HEK293 (cell line): ENCODE results near the gene CIC.

Experiments
- CTCF ChIP-seq: fragments of 450-650 bp; formaldehyde crosslinking; IDR thresholded peaks from 2 replicates; pipeline ENCODE4 v1.5.1; 2016; ENCODE audit warnings: missing biosample characterization, missing genetic modification characterization
- EGR2 ChIP-seq: fragments of 450-650 bp; formaldehyde crosslinking; IDR thresholded peaks from 2 replicates; pipeline ENCODE4 v1.5.1; 2016; ENCODE audit warnings: low read depth, missing biosample characterization, missing genetic modification characterization
- GLIS1 ChIP-seq: fragments of 450-650 bp; formaldehyde crosslinking; IDR thresholded peaks from 2 replicates; pipeline ENCODE4 v1.5.1; 2016; ENCODE audit warnings: missing biosample characterization, missing genetic modification characterization
- HOXA7 ChIP-seq: sonication (generic); formaldehyde crosslinking; IDR thresholded peaks from 2 replicates; pipeline ENCODE4 v1.8.1; 2022; ENCODE audit warnings: missing genetic modification reagents, borderline replicate concordance
- KLF1 ChIP-seq: fragments of 450-650 bp; formaldehyde crosslinking; IDR thresholded peaks from 2 replicates; pipeline ENCODE4 v1.5.1; 2016; ENCODE audit warnings: missing biosample characterization, missing genetic modification characterization
- KLF8 ChIP-seq: fragments of 450-650 bp; formaldehyde crosslinking; IDR thresholded peaks from 2 replicates; pipeline ENCODE4 v1.5.1; 2016; ENCODE audit warnings: missing biosample characterization, missing genetic modification characterization
- MEIS1 ChIP-seq: sonication (generic); formaldehyde crosslinking; IDR thresholded peaks from 2 replicates; pipeline ENCODE4 v1.8.1; 2022; ENCODE audit warnings: missing genetic modification reagents, mild to moderate bottlenecking, borderline replicate concordance
- REPIN1 ChIP-seq: fragments of 450-650 bp; formaldehyde crosslinking; IDR thresholded peaks from 2 replicates; pipeline ENCODE4 v1.5.1; 2017; ENCODE audit warnings: missing biosample characterization, missing genetic modification characterization, low read depth
- SALL2 ChIP-seq: fragments of 450-650 bp; formaldehyde crosslinking; IDR thresholded peaks from 2 replicates; pipeline ENCODE4 v1.5.0; 2017; ENCODE audit warnings: missing biosample characterization, mild to moderate bottlenecking, missing genetic modification characterization, borderline replicate concordance
- SCRT2 ChIP-seq: fragments of 450-650 bp; formaldehyde crosslinking; IDR thresholded peaks from 2 replicates; pipeline ENCODE4 v1.5.1; 2016; ENCODE audit warnings: missing biosample characterization, missing genetic modification characterization
- SETDB1 ChIP-seq: IDR thresholded peaks from one replicate; pipeline ENCODE4 v1.6.1; 2017; ENCODE audit warnings: mild to moderate bottlenecking, low read length, moderate library complexity, mixed read lengths; ENCODE audit not compliant: insufficient read length
- WT1 ChIP-seq: fragments of 450-650 bp; formaldehyde crosslinking; IDR thresholded peaks from 2 replicates; pipeline ENCODE4 v1.5.1; 2016; ENCODE audit warnings: missing biosample characterization, missing genetic modification characterization
- YY1 ChIP-seq: fragments of 450-650 bp; formaldehyde crosslinking; IDR thresholded peaks from 2 replicates; pipeline ENCODE4 v1.5.1; 2018; ENCODE audit warnings: missing biosample characterization, missing genetic modification characterization
- ZBTB20 ChIP-seq: fragments of 450-650 bp; formaldehyde crosslinking; IDR thresholded peaks from 2 replicates; pipeline ENCODE4 v1.5.1; 2016; ENCODE audit warnings: missing biosample characterization, missing genetic modification characterization
- ZBTB21 ChIP-seq: fragments of 450-650 bp; formaldehyde crosslinking; IDR thresholded peaks from 2 replicates; pipeline ENCODE4 v1.5.1; 2017; ENCODE audit warnings: missing biosample characterization, missing genetic modification characterization
- ZFP37 ChIP-seq: fragments of 450-650 bp; formaldehyde crosslinking; IDR thresholded peaks from 2 replicates; pipeline ENCODE4 v1.5.1; 2016; ENCODE audit warnings: missing biosample characterization, missing genetic modification characterization
- ZNF184 ChIP-seq: fragments of 450-650 bp; IDR thresholded peaks from 2 replicates; pipeline ENCODE4 v1.5.1; 2018; ENCODE audit warnings: missing biosample characterization, mild to moderate bottlenecking, missing genetic modification characterization
- ZNF211 ChIP-seq: fragments of 450-650 bp; formaldehyde crosslinking; IDR thresholded peaks from 2 replicates; pipeline ENCODE4 v1.5.1; 2016; ENCODE audit warnings: low read depth, missing biosample characterization, missing genetic modification characterization
- ZNF239 ChIP-seq: fragments of 450-650 bp; formaldehyde crosslinking; IDR thresholded peaks from 2 replicates; pipeline ENCODE4 v1.5.1; 2016; ENCODE audit warnings: missing biosample characterization, missing genetic modification characterization
- ZNF24 ChIP-seq: fragments of 450-650 bp; formaldehyde crosslinking; IDR thresholded peaks from 2 replicates; pipeline ENCODE4 v1.5.1; 2016; ENCODE audit warnings: missing biosample characterization, missing genetic modification characterization
- ZNF26 ChIP-seq: fragments of 450-650 bp; formaldehyde crosslinking; IDR thresholded peaks from 2 replicates; pipeline ENCODE4 v1.5.1; 2016; ENCODE audit warnings: missing biosample characterization, missing genetic modification characterization
- ZNF292 ChIP-seq: fragments of 450-650 bp; formaldehyde crosslinking; IDR thresholded peaks from 2 replicates; pipeline ENCODE4 v1.5.1; 2016; ENCODE audit warnings: low read depth, missing biosample characterization, missing genetic modification characterization, borderline replicate concordance
- ZNF354C ChIP-seq: fragments of 450-650 bp; formaldehyde crosslinking; IDR thresholded peaks from 2 replicates; pipeline ENCODE4 v1.5.1; 2016; ENCODE audit warnings: missing biosample characterization, missing genetic modification characterization, low read depth, borderline replicate concordance
- ZNF37A ChIP-seq: fragments of 450-650 bp; IDR thresholded peaks from 2 replicates; pipeline ENCODE4 v1.5.1; 2018; ENCODE audit warnings: missing biosample characterization, missing genetic modification characterization
- ZNF423 ChIP-seq: fragments of 450-650 bp; formaldehyde crosslinking; IDR thresholded peaks from 2 replicates; pipeline ENCODE4 v1.5.1; 2016; ENCODE audit warnings: missing biosample characterization, missing genetic modification characterization
- ZNF426 ChIP-seq: fragments of 450-650 bp; formaldehyde crosslinking; IDR thresholded peaks from 2 replicates; pipeline ENCODE4 v1.5.1; 2017; ENCODE audit warnings: missing biosample characterization, missing genetic modification characterization, mild to moderate bottlenecking, inconsistent platforms, moderate library complexity
- ZNF510 ChIP-seq: fragments of 450-650 bp; formaldehyde crosslinking; IDR thresholded peaks from 2 replicates; pipeline ENCODE4 v1.5.1; 2018; ENCODE audit warnings: mild to moderate bottlenecking, missing genetic modification characterization, missing biosample characterization; ENCODE audit not compliant: insufficient replicate concordance
- ZNF513 ChIP-seq: fragments of 450-650 bp; IDR thresholded peaks from 2 replicates; pipeline ENCODE4 v1.5.1; 2018; ENCODE audit warnings: missing biosample characterization, missing genetic modification characterization
- ZNF514 ChIP-seq: fragments of 450-650 bp; formaldehyde crosslinking; IDR thresholded peaks from 2 replicates; pipeline ENCODE4 v1.5.1; 2016; ENCODE audit warnings: missing biosample characterization, missing genetic modification characterization
- ZNF558 ChIP-seq: fragments of 450-650 bp; formaldehyde crosslinking; IDR thresholded peaks from 2 replicates; pipeline ENCODE4 v1.5.1; 2016; ENCODE audit warnings: missing biosample characterization, missing genetic modification characterization
- ZNF645 ChIP-seq: fragments of 450-650 bp; formaldehyde crosslinking; IDR thresholded peaks from 2 replicates; pipeline ENCODE4; 2016; ENCODE audit warnings: missing biosample characterization, missing genetic modification characterization
- ZNF658 ChIP-seq: fragments of 450-650 bp; formaldehyde crosslinking; IDR thresholded peaks from 2 replicates; pipeline ENCODE4; 2016; ENCODE audit warnings: missing biosample characterization, missing genetic modification characterization
- ZNF660 ChIP-seq: fragments of 450-650 bp; IDR thresholded peaks from 2 replicates; pipeline ENCODE4 v1.5.1; 2018; ENCODE audit warnings: missing biosample characterization, mild to moderate bottlenecking, missing genetic modification characterization
- ZNF791 ChIP-seq: fragments of 450-650 bp; formaldehyde crosslinking; IDR thresholded peaks from 2 replicates; pipeline ENCODE4 v1.5.1; 2016; ENCODE audit warnings: missing biosample characterization, missing genetic modification characterization
- ZSCAN4 ChIP-seq: fragments of 450-650 bp; formaldehyde crosslinking; IDR thresholded peaks from 2 replicates; pipeline ENCODE4 v1.5.1; 2017; ENCODE audit warnings: missing biosample characterization, missing genetic modification characterization

The CIC gene

GRCh38 chr19:42281827-42282762 lies 13.0 kb downstream of the CIC start (continued):
- no peak for TF ChIP-seq ZSCAN4
- TF ChIP-seq ZNF426 (tag by site-specific recombination), result no peak
- TF ChIP-seq ZNF239 (tag by site-specific recombination), result no peak
- TF ChIP-seq ZNF37A (tag by site-specific recombination), result no peak
- peak; percentile 60 for TF ChIP-seq KLF8 (tag by site-specific recombination)
- no peak for TF ChIP-seq ZNF26 (tag by site-specific recombination)
- no peak for TF ChIP-seq HOXA7 (CRISPR knock-in tag)
- no peak for TF ChIP-seq SALL2 (tag by site-specific recombination)
- TF ChIP-seq MEIS1 (CRISPR knock-in tag), result no peak
- peak; percentile 77; the same call in 1 of the 2 replicates for TF ChIP-seq ZNF660 (tag by site-specific recombination)
- TF ChIP-seq ZNF513, result no peak
- no peak for TF ChIP-seq SETDB1
- no peak for TF ChIP-seq ZNF510 (tag by site-specific recombination)
- TF ChIP-seq ZBTB20, result peak; percentile 2
- peak; percentile 68; the same call in 1 of the 2 replicates for TF ChIP-seq ZBTB21
- TF ChIP-seq ZNF292 (tag by site-specific recombination), result no peak
- TF ChIP-seq ZNF354C (tag by site-specific recombination), result no peak
- TF ChIP-seq ZNF184, result no peak
- peak; percentile 56 for TF ChIP-seq GLIS1
- no peak for TF ChIP-seq YY1
- TF ChIP-seq ZNF645 (tag by site-specific recombination), result no peak
- no peak for TF ChIP-seq EGR2 (tag by site-specific recombination)
- no peak; the same call in 1 of the 2 replicates for TF ChIP-seq ZFP37 (tag by site-specific recombination)
- TF ChIP-seq CTCF (tag by site-specific recombination), result no peak
- TF ChIP-seq ZNF24, result peak; percentile 71; the same call in 1 of the 2 replicates
- TF ChIP-seq KLF1 (tag by site-specific recombination), result peak; percentile 70
- 0 out of 2 replicates have a peak, but pooled peaks have one; percentile 38 for TF ChIP-seq ZNF558
- no peak for TF ChIP-seq REPIN1 (tag by site-specific recombination)
- no peak for TF ChIP-seq ZNF514 (tag by site-specific recombination)
- no peak for TF ChIP-seq ZNF211 (tag by site-specific recombination)
- TF ChIP-seq WT1 (tag by site-specific recombination), result no peak
- TF ChIP-seq ZNF791 (tag by site-specific recombination), result no peak
- TF ChIP-seq ZNF423 (tag by site-specific recombination), result no peak
- TF ChIP-seq ZNF658 (tag by site-specific recombination), result no peak
- no peak for TF ChIP-seq SCRT2 (tag by site-specific recombination)
